ENCODE data around the gene JAM3.

The JAM3 gene

DNA sequence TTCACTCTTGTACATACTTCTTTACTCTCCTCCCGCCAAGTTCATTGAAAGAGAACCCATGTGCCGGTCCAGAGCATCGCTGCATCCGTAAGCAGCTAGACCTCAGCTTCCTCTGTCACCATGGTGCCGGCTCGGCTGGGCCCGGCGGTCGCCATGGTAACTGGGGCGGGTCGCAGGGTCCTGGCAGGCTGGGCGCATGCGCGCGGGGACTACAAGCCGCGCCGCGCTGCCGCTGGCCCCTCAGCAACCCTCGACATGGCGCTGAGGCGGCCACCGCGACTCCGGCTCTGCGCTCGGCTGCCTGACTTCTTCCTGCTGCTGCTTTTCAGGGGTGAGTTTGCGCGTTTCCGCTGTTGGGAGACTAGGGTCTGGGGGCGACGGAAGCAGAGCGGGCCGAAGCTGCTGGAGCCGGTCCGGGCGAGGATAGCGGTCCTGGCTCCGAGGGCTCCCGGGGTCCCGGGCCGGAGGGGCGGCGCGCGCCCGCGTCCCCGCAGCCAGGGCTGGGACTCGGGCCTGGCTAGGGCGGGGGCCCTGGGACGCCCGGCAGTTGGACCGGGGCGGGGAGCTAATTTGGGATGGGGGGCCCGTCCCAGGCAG lies at the start of gene JAM3:
Gene JAM3, plus strand, starts transcription at position 244 of the 597 bp plus-strand sequence. Its CDS starts 12 bp downstream, at position 256.
- DNase-seq: peak; percentile 95

GRCh38 chr11:134019500-134019899 lies 49.4 kb upstream of the JAM3 start:
- peak; percentile 27 for DNase-seq

GRCh38 chr11:134020598-134020997 lies 48.3 kb upstream of the JAM3 start:
- DNase-seq: no peak

- no peak for DNase-seq
Observed at GRCh38 chr11:134021326-134021725, 47.5 kb upstream of the JAM3 start.

DNA sequence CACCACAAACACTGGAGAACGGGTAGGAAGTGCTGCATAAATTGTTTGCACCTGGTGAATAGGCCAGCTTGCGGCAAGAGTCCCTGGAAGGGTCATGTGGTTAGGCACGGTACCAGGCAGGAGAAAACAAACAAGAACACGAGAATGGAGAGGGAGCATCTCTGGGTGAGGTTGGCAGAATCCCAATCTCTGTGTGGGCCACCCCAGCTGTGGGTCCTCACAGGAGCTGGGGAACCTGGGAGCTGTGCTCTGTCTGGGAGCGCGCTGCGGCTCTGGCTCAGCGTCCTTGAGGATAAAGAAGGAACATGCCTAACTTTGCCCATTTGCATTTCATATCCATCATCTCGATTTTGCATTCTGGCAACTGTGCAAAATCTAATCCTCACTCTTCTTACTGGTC lies 46.1 kb upstream of the JAM3 start:
- DNase-seq: peak; percentile 33

- DNase-seq: no peak
Observed at GRCh38 chr11:134024420-134025081, 44.3 kb upstream of the JAM3 start.

DNA sequence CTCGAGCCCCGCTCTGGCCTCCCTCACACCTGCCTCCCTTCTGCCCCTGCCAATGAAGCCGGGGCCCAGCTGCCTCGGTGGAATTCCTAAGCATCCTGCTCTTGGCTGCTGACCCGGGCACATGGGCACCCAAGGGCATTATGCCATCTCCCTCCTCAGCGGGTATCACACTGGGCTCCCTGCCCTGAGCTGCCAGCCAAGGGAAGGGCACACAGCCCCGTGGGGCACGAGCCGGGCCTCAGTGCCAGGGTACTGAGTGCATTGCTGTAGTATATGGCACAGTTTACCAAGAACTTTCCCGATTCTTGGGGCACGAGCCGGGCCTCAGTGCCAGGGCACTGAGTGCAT lies 43.8 kb upstream of the JAM3 start:
- DNase-seq: no peak

DNA sequence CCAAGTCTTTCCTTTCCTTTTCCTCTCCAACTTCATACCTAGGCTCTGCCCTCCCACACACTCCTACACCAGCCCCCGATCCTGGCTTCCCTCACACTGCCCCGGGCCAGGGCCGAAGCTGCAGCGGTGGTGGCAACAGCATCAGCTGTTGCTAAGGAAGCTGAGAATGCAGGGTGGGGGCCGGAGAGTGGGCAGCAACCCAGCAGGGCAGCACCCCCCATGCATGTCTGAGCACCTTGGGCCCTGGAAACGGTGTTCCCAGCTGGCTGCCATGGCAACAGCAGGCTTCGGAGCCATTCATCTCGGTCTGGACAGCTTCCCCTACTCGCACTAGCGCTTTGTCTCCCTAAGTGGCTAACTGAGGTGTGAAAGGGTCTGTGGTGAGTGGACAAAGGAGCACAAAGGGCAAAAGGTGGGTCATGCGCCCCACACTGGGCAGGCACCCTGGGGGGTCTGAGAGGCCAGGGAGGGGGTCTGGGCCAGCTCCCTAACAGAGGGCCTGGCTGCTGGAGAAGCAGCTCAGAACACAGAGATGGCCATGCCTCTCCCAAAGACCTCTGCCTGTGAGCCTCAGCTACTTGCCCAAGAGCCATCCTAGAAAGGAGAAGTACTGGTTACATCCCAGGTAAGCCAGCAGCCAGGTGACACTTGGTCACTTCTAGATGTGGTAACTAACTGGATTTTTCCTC lies 42.1 kb upstream of the JAM3 start:
- DNase-seq: peak; percentile 85

DNA sequence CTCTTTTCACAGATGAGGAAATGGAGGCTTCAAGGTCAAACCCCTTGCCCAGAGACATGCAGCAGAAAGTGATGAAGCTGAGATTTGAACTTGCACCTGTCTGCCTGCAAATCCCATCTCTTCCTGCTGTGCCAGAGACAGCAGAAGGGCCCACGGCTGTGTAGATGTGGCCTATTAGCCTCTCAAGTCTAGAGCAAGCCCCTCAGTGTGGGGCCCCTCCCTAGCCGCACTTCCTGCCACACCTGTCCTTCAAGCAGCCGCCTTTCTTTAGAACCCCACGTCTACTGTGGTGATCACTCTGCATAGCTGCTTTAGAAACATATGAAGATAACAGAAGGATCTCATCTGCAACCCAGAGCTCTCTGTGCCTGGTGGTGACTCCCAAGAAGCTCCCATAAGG lies 41.2 kb upstream of the JAM3 start:
- no peak for DNase-seq

DNA sequence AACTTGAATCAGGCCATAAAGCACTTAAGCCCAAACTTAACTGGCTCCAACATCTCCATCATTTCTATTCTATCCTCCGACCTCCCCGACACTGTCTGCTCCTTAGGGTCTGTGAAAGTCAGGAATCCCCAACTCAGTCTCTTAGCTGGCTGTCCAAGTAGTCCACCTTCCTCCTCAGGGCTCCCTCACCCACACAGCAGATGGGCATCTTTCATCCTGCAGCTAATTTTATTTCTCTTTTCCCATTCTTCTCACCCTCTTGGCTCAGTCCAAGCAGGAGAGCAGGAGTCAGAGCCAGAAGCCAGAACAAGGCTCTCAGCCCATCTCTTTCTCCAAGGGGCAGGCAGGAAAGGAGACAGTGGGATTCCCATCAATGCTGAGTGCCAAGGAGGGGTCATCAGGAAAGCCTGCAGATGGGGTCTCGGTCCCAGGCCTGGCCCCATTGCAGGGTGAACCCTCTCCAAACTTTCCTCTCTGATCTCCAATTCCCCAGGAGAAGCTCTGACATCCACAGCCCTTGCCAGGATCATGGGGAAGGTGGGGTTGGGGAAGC lies 40.4 kb upstream of the JAM3 start:
- DNase-seq: no peak

DNA sequence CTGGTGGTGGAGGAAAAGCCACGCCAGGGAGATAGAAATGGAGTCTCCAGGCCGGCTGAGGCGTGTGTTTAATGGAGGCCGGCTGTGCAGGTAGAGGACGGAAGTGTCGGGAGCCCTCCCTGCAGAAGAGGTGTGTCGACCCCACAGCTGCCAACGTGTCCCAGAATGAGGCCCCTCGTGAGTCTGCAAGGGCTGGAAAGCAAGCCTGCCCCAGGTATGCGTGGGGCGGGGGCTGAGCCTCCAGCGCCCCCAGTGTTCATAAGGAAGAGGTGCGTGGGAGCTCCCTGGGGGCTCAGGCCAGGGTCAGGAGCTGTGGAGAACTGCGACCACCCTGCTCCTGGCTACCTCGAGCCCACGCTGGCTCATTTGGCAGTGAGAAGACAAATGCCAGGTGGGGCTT lies 38.0 kb upstream of the JAM3 start:
- DNase-seq: no peak

DNA sequence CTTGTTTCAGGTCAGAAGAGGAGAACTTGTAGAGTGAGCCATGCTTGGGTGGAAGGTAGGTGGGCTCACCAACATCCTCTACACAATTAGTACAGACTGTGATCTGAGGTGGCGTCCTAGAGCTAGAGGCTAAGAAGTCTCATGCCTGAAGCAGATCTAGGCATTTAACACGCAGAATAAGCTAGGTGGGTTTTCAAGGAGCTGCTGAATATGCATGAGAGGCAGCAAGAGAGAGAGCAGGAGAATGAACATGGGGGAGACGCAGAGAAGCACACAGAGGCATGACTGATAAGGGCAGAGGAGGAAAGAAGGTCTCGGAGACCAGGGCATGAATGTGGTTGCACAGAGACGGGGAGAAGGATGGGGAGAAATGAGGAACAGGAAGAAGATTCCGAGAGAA lies 36.8 kb upstream of the JAM3 start:
- DNase-seq: no peak

- DNase-seq: no peak
Observed at GRCh38 chr11:134032501-134033091, 36.3 kb upstream of the JAM3 start.

DNA sequence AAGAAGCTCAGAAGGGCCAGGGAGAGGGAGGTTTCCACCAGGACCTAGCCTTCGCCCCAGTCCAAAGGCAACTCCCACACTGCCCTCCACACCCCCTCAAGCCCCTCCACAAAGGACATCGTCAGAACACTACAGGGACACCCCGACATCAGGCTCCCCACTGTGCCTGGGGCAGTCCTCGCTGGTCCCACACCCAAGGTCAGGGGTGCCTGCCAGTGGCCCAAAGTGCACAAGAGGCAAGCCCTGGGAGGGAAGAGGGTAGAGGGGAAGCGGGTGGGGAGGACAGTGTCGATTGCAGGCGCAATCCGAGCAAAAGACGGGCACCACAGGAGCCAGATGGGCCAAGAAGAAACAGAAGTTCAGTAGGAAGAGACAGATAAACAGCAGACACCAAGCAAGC lies 35.6 kb upstream of the JAM3 start:
- no peak for DNase-seq

- peak; percentile 99 for DNase-seq
Observed at GRCh38 chr11:134033696-134034491, 35.0 kb upstream of the JAM3 start.

DNA sequence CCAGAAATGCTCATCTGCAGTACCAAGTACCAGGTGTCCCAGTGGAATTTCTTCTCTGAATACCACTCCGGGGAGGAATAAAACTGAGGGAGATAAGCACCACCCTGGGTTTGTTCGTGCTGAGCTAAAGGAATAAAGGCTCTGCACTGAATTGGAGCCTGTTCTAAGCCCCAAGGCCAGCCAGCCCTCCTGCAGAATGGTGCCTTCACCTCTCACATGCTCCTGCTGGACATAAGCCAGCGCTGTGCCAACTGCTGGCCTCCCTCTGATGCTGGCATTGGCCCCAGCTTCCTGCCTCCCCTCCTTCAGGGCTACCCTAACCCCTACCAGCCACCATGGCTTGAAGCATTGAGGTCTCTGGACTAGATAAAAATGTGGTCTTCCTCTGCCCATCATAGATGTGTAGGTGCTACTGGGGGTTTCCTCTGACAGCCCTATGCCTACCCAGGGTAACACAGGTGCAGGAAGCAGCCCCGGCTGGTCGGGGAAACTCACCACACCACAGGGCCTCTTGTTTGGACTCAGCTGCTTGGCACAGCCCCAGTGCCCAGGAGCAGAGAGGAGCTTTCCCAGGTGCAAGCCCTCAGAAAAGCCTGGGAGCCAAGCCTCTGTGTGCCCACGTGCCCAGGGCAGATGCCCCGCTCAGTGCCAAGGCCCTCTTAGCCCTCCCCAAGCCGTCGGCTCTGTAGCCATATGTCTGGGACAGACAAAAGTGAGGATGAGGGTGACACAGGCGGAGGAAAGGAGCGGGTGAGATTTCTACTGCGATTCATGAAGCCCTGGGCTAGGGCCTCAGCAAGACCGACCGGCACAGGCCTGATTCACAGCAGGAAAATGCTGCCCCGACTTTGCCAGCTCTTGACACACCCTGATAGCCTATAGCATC lies 34.1 kb upstream of the JAM3 start:
- DNase-seq: peak; percentile 79

GRCh38 chr11:134036492-134037045 lies 32.3 kb upstream of the JAM3 start:
- no peak for DNase-seq

GRCh38 chr11:134037046-134037908 lies 31.6 kb upstream of the JAM3 start:
- peak; percentile 78 for DNase-seq

- no peak for DNase-seq
Observed at GRCh38 chr11:134038897-134039470, 29.9 kb upstream of the JAM3 start.
